ENCODE measurements around the gene ENTPD2. TPM values are rescaled to one million over a fixed set of nuclear protein-coding genes. Genes with fewer than 3 reads are reported as not detected.

ENTPD2 gene
- total RNA-seq, 1 experiment from 2014 or later: 4.0 TPM

DNA sequence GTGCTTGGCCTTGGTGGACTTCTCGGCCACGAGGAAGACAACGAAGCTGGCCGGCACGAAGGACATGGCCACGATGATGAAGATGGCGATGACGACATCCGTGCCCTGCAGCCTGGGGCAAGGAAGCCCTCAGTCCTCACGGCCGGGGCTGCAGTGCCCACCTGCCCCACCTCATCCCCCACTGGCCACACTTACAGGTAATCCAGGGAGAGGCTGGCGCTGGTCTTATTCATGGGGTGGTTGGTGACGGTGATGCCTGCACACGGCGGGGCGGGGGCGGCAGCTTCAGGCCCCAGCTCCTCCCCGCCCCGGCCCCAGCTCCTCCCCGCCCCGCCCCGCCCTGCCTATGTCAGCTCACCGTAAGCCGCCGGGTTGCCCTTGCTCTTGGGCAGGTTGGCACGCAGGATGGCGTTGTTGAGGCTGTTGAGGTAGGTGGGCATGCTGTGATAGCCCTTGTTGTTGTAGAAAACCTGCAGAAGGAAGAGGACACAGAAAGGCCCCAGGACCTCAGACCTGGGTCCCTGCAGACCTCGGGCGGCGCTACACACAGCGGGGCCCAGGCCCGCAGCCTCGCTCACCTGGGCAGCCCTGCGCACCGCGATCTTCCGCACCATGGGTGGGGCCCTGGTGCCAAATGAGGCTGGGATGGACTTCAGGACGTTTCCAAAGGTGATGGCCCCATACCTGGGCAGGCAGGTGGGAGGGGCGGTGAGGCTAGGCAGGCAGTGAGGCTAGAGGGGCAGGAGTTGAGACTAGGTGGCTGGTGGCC, 41.8 kb downstream of the ENTPD2 start:
- H3K4me3 Mint-ChIP-seq: no peak overlapping the region
- peaks cover 2 to 12% (median 8%) of the 10 kb centered on the region in 3 experiments; a peak in 5 of 7 replicates for H3K36me3 Mint-ChIP-seq (ENCODE audit: insufficient read depth in 1 of 3, low read depth in 3 of 3)
- Histone ChIP-seq H3K23ac (ENCODE audit: insufficient read length, low read depth, low read length) (no peak overlapping the region), H2AK5ac (ENCODE audit: insufficient read length, low read length) (no peak overlapping the region), H3K14ac (ENCODE audit: insufficient read depth, low read length) (no peak overlapping the region), H2BK15ac (ENCODE audit: low read depth, low read length) (no peak overlapping the region), H3K56ac (ENCODE audit: insufficient read length, low read depth, low read length) (no peak overlapping the region), H3K9ac (ENCODE audit: extremely low read depth, insufficient read length, low read length) (no peak overlapping the region), H3T11ph (ENCODE audit: low read length) (no peak overlapping the region), H4K20me1 (ENCODE audit: control insufficient read depth, insufficient read depth, insufficient read length) (peaks cover 2% of the 10 kb centered on the region), H3K9me3 (ENCODE audit: control insufficient read depth, low read depth, low read length) (no peaks in the 10 kb centered on the region), H3K4me2 (ENCODE audit: insufficient read depth, insufficient read length, low read length) (no peak overlapping the region), H2AFZ (ENCODE audit: low read length) (no peak overlapping the region), H3K18ac (ENCODE audit: insufficient read length, low read depth, low read length) (no peak overlapping the region), H3K27ac (ENCODE audit: insufficient read length, low read depth, low read length) (no peak overlapping the region), H3K4ac (ENCODE audit: low read depth, low read length) (no peak overlapping the region), H4K91ac (ENCODE audit: insufficient read length, low read depth, low read length) (no peak overlapping the region), H2BK12ac (ENCODE audit: insufficient read length, low read depth, low read length) (no peak overlapping the region), H4K5ac (ENCODE audit: insufficient read length, low read depth, low read length) (no peak overlapping the region), H2BK120ac (ENCODE audit: low read depth, low read length, poor library complexity, severe bottlenecking) (no peak overlapping the region), H3K23me2 (ENCODE audit: insufficient read length, low read depth, low read length, poor library complexity, severe bottlenecking) (no peaks in the 10 kb centered on the region), H3K4me1 (ENCODE audit: insufficient read depth, low read length) (no peaks in the 10 kb centered on the region), H2BK5ac (ENCODE audit: insufficient read length, low read length) (no peak overlapping the region), H3K79me1 (ENCODE audit: insufficient read depth, low read depth, low read length, poor library complexity, severe bottlenecking) (no peaks in the 10 kb centered on the region), H4K8ac (replicated peaks; ENCODE audit: insufficient read length, low read depth, low read length) (no peak overlapping the region), H3K79me2 (ENCODE audit: insufficient read depth, low read length) (no peaks in the 10 kb centered on the region), H3K27me3 (ENCODE audit: insufficient read depth, low read length) (no peaks in the 10 kb centered on the region), H2BK20ac (ENCODE audit: low read depth, low read length, poor library complexity, severe bottlenecking) (no peak overlapping the region)
- WGBS (ENCODE audit: extremely low coverage, insufficient read length, low lambda C conversion rate): no CpG with 5 or more reads among the region's 39 CpGs
- no peak overlapping the region for H3K27ac Mint-ChIP-seq
- H3K9me3 Mint-ChIP-seq: no peaks in the 10 kb centered on the region
- H3K4me1 Mint-ChIP-seq: no peaks in the 10 kb centered on the region
- TF ChIP-seq, protein P1, sequence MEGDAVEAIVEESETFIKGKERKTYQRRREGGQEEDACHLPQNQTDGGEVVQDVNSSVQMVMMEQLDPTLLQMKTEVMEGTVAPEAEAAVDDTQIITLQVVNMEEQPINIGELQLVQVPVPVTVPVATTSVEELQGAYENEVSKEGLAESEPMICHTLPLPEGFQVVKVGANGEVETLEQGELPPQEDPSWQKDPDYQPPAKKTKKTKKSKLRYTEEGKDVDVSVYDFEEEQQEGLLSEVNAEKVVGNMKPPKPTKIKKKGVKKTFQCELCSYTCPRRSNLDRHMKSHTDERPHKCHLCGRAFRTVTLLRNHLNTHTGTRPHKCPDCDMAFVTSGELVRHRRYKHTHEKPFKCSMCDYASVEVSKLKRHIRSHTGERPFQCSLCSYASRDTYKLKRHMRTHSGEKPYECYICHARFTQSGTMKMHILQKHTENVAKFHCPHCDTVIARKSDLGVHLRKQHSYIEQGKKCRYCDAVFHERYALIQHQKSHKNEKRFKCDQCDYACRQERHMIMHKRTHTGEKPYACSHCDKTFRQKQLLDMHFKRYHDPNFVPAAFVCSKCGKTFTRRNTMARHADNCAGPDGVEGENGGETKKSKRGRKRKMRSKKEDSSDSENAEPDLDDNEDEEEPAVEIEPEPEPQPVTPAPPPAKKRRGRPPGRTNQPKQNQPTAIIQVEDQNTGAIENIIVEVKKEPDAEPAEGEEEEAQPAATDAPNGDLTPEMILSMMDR (conservative IDR thresholded peaks at IDR 0.05): no peak
- H3K27me3 Mint-ChIP-seq (ENCODE audit: low read depth): no peaks in the 10 kb centered on the region; the same call in 1 of the 2 replicates
- no peak for DNase-seq

Data from H9 (cell line).